NCI-H2196 treated with DMSO at 0.1 percent for 48 hours (cell line): Measurements from ENCODE around the gene LRP1B.
"Not testable (repeated sequence)": the region's sequence is repeated elsewhere in the genome, so short reads cannot be mapped to it uniquely, and the experiment has no call there.

Source experiments
- DNase-seq: peaks from one replicate; lab custom pipeline; 2025; ENCODE audit not compliant: unreplicated experiment; lab: John Stamatoyannopoulos, UW

Gene LRP1B

GRCh38 chr2:140990416-140990815 is 1140.4 kb downstream of the LRP1B start:
- DNase-seq = no peak

- no peak for DNase-seq
These were observed 1142.2 kb downstream of the LRP1B start for GRCh38 chr2:140988597-140988996.

GRCh38 chr2:140986456-140986855 is 1144.4 kb downstream of the LRP1B start:
- no peak for DNase-seq

GRCh38 chr2:140975237-140975636 is 1155.6 kb downstream of the LRP1B start:
- no peak for DNase-seq

- DNase-seq = no peak
These were observed 1158.1 kb downstream of the LRP1B start for GRCh38 chr2:140972724-140973123.

GRCh38 chr2:140964324-140964723 is 1166.5 kb downstream of the LRP1B start:
- DNase-seq = not testable (repeated sequence)

- DNase-seq = no peak
These were observed 1180.9 kb downstream of the LRP1B start for GRCh38 chr2:140949932-140950331.

GRCh38 chr2:140947236-140947635 is 1183.6 kb downstream of the LRP1B start:
- DNase-seq = no peak

GRCh38 chr2:140943867-140944266 is 1186.9 kb downstream of the LRP1B start:
- DNase-seq = no peak

GRCh38 chr2:140942284-140942683 is 1188.5 kb downstream of the LRP1B start:
- DNase-seq = no peak

GRCh38 chr2:140929849-140930248 is 1201.0 kb downstream of the LRP1B start:
- no peak for DNase-seq

- no peak for DNase-seq
These were observed 1212.4 kb downstream of the LRP1B start for GRCh38 chr2:140918426-140918825.

- no peak for DNase-seq
These were observed 1214.4 kb downstream of the LRP1B start for GRCh38 chr2:140916410-140916809.

GRCh38 chr2:140910683-140911082 is 1220.1 kb downstream of the LRP1B start:
- no peak for DNase-seq

- no peak for DNase-seq
These were observed 1225.6 kb downstream of the LRP1B start for GRCh38 chr2:140905083-140905781.

- no peak for DNase-seq
These were observed 1235.4 kb downstream of the LRP1B start for GRCh38 chr2:140895378-140895777.

GRCh38 chr2:140893685-140894084 is 1237.1 kb downstream of the LRP1B start:
- DNase-seq = no peak

GRCh38 chr2:140892911-140893637 is 1237.7 kb downstream of the LRP1B start:
- DNase-seq = no peak

GRCh38 chr2:140892436-140892835 is 1238.4 kb downstream of the LRP1B start:
- no peak for DNase-seq

GRCh38 chr2:140891614-140892212 is 1239.1 kb downstream of the LRP1B start:
- no peak for DNase-seq

GRCh38 chr2:140882671-140883620 is 1247.9 kb downstream of the LRP1B start:
- DNase-seq = no peak
